Rectal smooth muscle tissue (tissue), 1 donor: ENCODE measurements around the gene KCNN1.
"Not testable (repeated sequence)": the region's sequence is repeated elsewhere in the genome, so short reads cannot be mapped to it uniquely, and the experiment has no call there.

Source experiments
- H3K27ac ChIP-seq: one replicate; pipeline ENCODE4 v1.7.0; 2013; ENCODE audit warnings: low read depth, low read length, inconsistent platforms
- H3K27me3 ChIP-seq: one replicate; pipeline ENCODE4 v1.7.0; 2013; ENCODE audit warnings: low read length; ENCODE audit not compliant: control insufficient read depth, insufficient read depth
- H3K36me3 ChIP-seq: one replicate; pipeline ENCODE4 v1.7.0; 2013; ENCODE audit warnings: low read length; ENCODE audit not compliant: control insufficient read depth, insufficient read depth
- H3K4me1 ChIP-seq: one replicate; pipeline ENCODE4 v1.7.0; 2013; ENCODE audit warnings: low read length; ENCODE audit not compliant: control insufficient read depth, insufficient read depth
- H3K4me3 ChIP-seq: one replicate; pipeline ENCODE4 v1.7.0; 2013; ENCODE audit warnings: low read length
- H3K9ac ChIP-seq: one replicate; pipeline ENCODE4 v1.7.0; 2013; ENCODE audit warnings: low read length

The KCNN1 gene

GRCh38 chr19:18017275-18018083 lies 50.6 kb downstream of the KCNN1 start:
- H3K4me1 ChIP-seq = peaks cover 18% of the 10 kb centered on the region
- H3K27ac ChIP-seq = peak overlapping the region; percentile 52
- peaks cover 12% of the 10 kb centered on the region for H3K36me3 ChIP-seq
- no peaks in the 10 kb centered on the region for H3K27me3 ChIP-seq
- H3K4me3 ChIP-seq = no peak overlapping the region
- no peak overlapping the region for H3K9ac ChIP-seq

GRCh38 chr19:18020212-18021085 lies 53.5 kb downstream of the KCNN1 start:
- H3K36me3 ChIP-seq = no peaks in the 10 kb centered on the region
- H3K27me3 ChIP-seq = no peaks in the 10 kb centered on the region
- H3K27ac ChIP-seq = peak overlapping the region; percentile 70
- H3K4me3 ChIP-seq = peak overlapping the region; percentile 8
- H3K9ac ChIP-seq = no peak overlapping the region
- H3K4me1 ChIP-seq = peaks cover 18% of the 10 kb centered on the region

GRCh38 chr19:18021121-18021755 lies 54.3 kb downstream of the KCNN1 start:
- H3K9ac ChIP-seq = no peak overlapping the region
- peak overlapping the region; percentile 70 for H3K27ac ChIP-seq
- H3K4me1 ChIP-seq = peaks cover 18% of the 10 kb centered on the region
- no peaks in the 10 kb centered on the region for H3K27me3 ChIP-seq
- H3K4me3 ChIP-seq = peak overlapping the region; percentile 30
- H3K36me3 ChIP-seq = no peaks in the 10 kb centered on the region

GRCh38 chr19:18023622-18024251 lies 56.8 kb downstream of the KCNN1 start:
- Histone ChIP-seq H3K4me1 (peaks cover 18% of the 10 kb centered on the region), H3K27me3 (no peaks in the 10 kb centered on the region), H3K36me3 (no peaks in the 10 kb centered on the region), H3K9ac (no peak overlapping the region), H3K4me3 (no peak overlapping the region), H3K27ac (peak overlapping the region; percentile 61)

GRCh38 chr19:18027151-18027550 lies 60.2 kb downstream of the KCNN1 start:
- Histone ChIP-seq H3K27ac (no peak overlapping the region), H3K4me1 (no peaks in the 10 kb centered on the region), H3K27me3 (no peaks in the 10 kb centered on the region), H3K4me3 (no peak overlapping the region), H3K36me3 (no peaks in the 10 kb centered on the region), H3K9ac (no peak overlapping the region)

GRCh38 chr19:18029617-18030338 lies 62.9 kb downstream of the KCNN1 start:
- H3K27me3 ChIP-seq = no peaks in the 10 kb centered on the region
- H3K9ac ChIP-seq = no peak overlapping the region
- H3K36me3 ChIP-seq = no peaks in the 10 kb centered on the region
- no peaks in the 10 kb centered on the region for H3K4me1 ChIP-seq
- no peak overlapping the region for H3K27ac ChIP-seq
- H3K4me3 ChIP-seq = no peak overlapping the region

- not testable (repeated sequence) for H3K9ac ChIP-seq, H3K27me3 ChIP-seq, H3K4me3 ChIP-seq, H3K27ac ChIP-seq, H3K36me3 ChIP-seq, H3K4me1 ChIP-seq
Measured at GRCh38 chr19:18031401-18031800, 64.5 kb downstream of the KCNN1 start.

- H3K4me3 ChIP-seq, H3K27ac ChIP-seq, H3K27me3 ChIP-seq, H3K4me1 ChIP-seq, H3K9ac ChIP-seq, H3K36me3 ChIP-seq: not testable (repeated sequence)
Measured at GRCh38 chr19:18032102-18032501, 65.2 kb downstream of the KCNN1 start.

GRCh38 chr19:18041054-18041453 lies 74.1 kb downstream of the KCNN1 start:
- no peaks in the 10 kb centered on the region for H3K27me3 ChIP-seq
- no peaks in the 10 kb centered on the region for H3K36me3 ChIP-seq
- H3K4me3 ChIP-seq = no peak overlapping the region
- no peaks in the 10 kb centered on the region for H3K4me1 ChIP-seq
- no peak overlapping the region for H3K27ac ChIP-seq
- no peak overlapping the region for H3K9ac ChIP-seq

GRCh38 chr19:18043676-18044075 lies 76.8 kb downstream of the KCNN1 start:
- H3K9ac ChIP-seq = no peak overlapping the region
- no peak overlapping the region for H3K27ac ChIP-seq
- H3K27me3 ChIP-seq = no peaks in the 10 kb centered on the region
- H3K4me3 ChIP-seq = no peak overlapping the region
- no peaks in the 10 kb centered on the region for H3K4me1 ChIP-seq
- H3K36me3 ChIP-seq = no peaks in the 10 kb centered on the region

GRCh38 chr19:18044825-18045304 lies 78.0 kb downstream of the KCNN1 start:
- H3K9ac ChIP-seq = no peak overlapping the region
- H3K36me3 ChIP-seq = no peaks in the 10 kb centered on the region
- H3K27ac ChIP-seq = peak overlapping the region; percentile 19
- H3K4me1 ChIP-seq = peaks cover 3% of the 10 kb centered on the region
- H3K27me3 ChIP-seq = no peaks in the 10 kb centered on the region
- peak overlapping the region; percentile 57 for H3K4me3 ChIP-seq
